Measurements from ENCODE around the gene PROM1. TPM values are rescaled to one million over a fixed set of nuclear protein-coding genes. Genes with fewer than 3 reads are reported as not detected.

Gene PROM1
- total and polyA plus RNA-seq, 2 of the 13 experiments (the other 11 are each of a cell fraction or from before 2014, with no cell fraction given) = 3.9 to 16.4 TPM

DNA sequence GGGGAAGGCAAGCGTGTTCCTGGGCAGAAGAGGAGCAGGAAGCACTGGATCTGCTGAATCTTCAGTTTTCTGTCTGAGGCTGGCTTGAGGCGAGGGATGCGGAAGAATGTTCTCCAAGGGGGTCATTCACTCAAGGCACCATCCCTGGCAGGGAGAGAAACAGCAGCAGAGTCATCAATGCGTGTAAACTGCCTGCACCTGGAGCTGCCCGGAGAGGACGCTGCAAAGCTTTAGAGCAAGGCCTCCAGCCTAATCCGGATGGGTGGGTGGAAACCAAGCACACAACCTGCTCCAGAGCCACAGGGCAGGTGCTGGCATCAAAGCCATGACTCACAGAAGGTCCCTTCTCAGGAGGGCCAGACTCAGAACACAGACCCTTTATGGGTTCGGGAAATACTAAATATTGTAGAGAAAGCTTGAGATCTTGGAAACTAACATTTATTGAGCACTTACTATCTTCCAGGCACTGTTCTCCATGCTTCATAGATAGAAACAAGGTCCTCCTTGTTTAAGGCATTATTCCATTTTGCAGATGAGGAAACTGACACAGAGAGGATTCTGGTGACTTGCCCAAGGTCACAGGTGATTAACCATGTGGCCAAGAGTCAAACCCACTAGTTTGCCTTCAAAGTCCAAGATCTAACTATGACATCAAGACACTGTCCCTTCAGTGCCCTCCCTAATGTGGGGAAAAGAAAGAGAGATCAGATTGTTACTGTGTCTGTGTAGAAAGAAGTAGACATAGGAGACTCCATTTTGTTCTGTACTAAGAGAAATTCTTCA lies 7.7 kb downstream of the PROM1 start:
- Histone ChIP-seq H3K4me3 (replicated peaks in 1 of 3; ENCODE audit: insufficient read depth in 1 of 3, low read depth in 2 of 3, low read length in 3 of 3) (no peak overlapping the region), H2AFZ (ENCODE audit: low read length) (no peak overlapping the region), H3K27ac (ENCODE audit: extremely low read length, insufficient read depth, low read length) (no peak overlapping the region), H3K4me2 (ENCODE audit: low read depth, low read length) (no peak overlapping the region), H3K9ac (ENCODE audit: insufficient read depth, low read depth, low read length) (no peak overlapping the region), H4K20me1 (ENCODE audit: insufficient read depth, low read length) (no peaks in the 10 kb centered on the region), H3K9me3 (ENCODE audit: low read length) (no peaks in the 10 kb centered on the region), H3K27me3 (ENCODE audit: control insufficient read depth in 1 of 2, insufficient read depth in 2 of 2, low read length in 2 of 2) (peaks cover 0 to 2% of the 10 kb centered on the region in 2 experiments; a peak in 1 of 5 replicates), H3K36me3 (replicated peaks in 1 of 2; ENCODE audit: control insufficient read depth in 1 of 2, insufficient read depth in 2 of 2, low read length in 2 of 2) (no peaks in the 10 kb centered on the region; a peak in 1 of 5 replicates), H3K79me2 (ENCODE audit: insufficient read depth, low read length) (no peaks in the 10 kb centered on the region), H3K4me1 (ENCODE audit: insufficient read depth, low read length) (0 out of 2 replicates have a peak, but pooled peaks cover 6% of the 10 kb centered on the region)
- ChIA-PET POLR2A (no interaction called here), CTCF (ENCODE audit: low intra/inter-chr PET ratio, low total read pairs) (no interaction called here)
- no peak for TF ChIP-seq HMG20B (CRISPR knock-in tag; conservative IDR thresholded peaks at IDR 0.05)
- no peak for TF ChIP-seq SP4 (CRISPR knock-in tag; IDR thresholded peaks at IDR 0.05)
- no peak for TF ChIP-seq HDAC2 (CRISPR knock-in tag; IDR thresholded peaks at IDR 0.05)
- no peak for TF ChIP-seq ZNF790 (CRISPR knock-in tag; IDR thresholded peaks at IDR 0.05; ENCODE audit: borderline replicate concordance)
- TF ChIP-seq ZNF629 (CRISPR knock-in tag; conservative IDR thresholded peaks at IDR 0.05) = peak; percentile 53; the same call in 1 of the 2 replicates
- TF ChIP-seq ZKSCAN1 (IDR thresholded peaks at IDR 0.05; ENCODE audit: low read length) = no peak
- no peak for TF ChIP-seq MXI1 (IDR thresholded peaks at IDR 0.05; ENCODE audit: borderline replicate concordance, low read depth, low read length)
- TF ChIP-seq, protein P1, sequence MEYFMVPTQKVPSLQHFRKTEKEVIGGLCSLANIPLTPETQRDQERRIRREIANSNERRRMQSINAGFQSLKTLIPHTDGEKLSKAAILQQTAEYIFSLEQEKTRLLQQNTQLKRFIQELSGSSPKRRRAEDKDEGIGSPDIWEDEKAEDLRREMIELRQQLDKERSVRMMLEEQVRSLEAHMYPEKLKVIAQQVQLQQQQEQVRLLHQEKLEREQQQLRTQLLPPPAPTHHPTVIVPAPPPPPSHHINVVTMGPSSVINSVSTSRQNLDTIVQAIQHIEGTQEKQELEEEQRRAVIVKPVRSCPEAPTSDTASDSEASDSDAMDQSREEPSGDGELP (IDR thresholded peaks at IDR 0.05; ENCODE audit: borderline replicate concordance, low read depth) = no peak
- BruUV-seq (replicated peaks) = no TSS peak
- in situ Hi-C loops (cut with HindIII; ENCODE audit: extremely low pct_ligation_motif_present, low pct_unique_long_range_greater_than_20kb) = no loop called here
- FAIRE-seq (no peak), DNase-seq (ENCODE audit: low spot score) (no peak), ATAC-seq (no peak)
- no CpG with 5 or more reads among the region's 8 CpGs for WGBS (ENCODE audit: low lambda C conversion rate)
- intact Hi-C loops (cut with micrococcal nuclease; ENCODE audit: unreplicated experiment) = no loop called here

All from HepG2 (cell line).